Caco-2 (cell line): ENCODE measurements around the gene C1S. TPM values are rescaled to one million over a fixed set of nuclear protein-coding genes. Genes with fewer than 3 reads are reported as not detected.
A peak's percentile ranks its signal among the peaks of the same experiment; 100 is the strongest.

Source experiments
- BruUV-seq: library from RNA; stranded (reverse); fragments of 400-500 nt; replicated peaks from 2 replicates; lab custom pipeline; 2021; lab: Mats Ljungman, UMichigan
- CTCF ChIA-PET: fragments of 300-600 bp; sonication (Branson Sonifier 250); formaldehyde crosslinking; loops from one replicate; lab custom pipeline; 2022; ENCODE audit warnings: antibody characterized with exemption; lab: Charles Lee
- POLR2A ChIA-PET: fragments of 300-600 bp; sonication (Branson Sonifier 250); formaldehyde crosslinking; loops from one replicate; lab custom pipeline; 2022; ENCODE audit warnings: antibody characterized with exemption; lab: Charles Lee
- DNase-seq, 2 experiments: peaks; one replicate each; pipeline versions ENCODE4 v3.0.0 to v3.0.0-alpha.2; 2020 to 2022
- H3K27me3 ChIP-seq: replicated peaks from 2 replicates; pipeline ENCODE4 v1.6.0; 2011; ENCODE audit warnings: low read length; ENCODE audit not compliant: control insufficient read depth, insufficient read depth
- H3K36me3 ChIP-seq: 2 replicates; pipeline ENCODE4 v1.5.1; 2011; ENCODE audit warnings: low read length; ENCODE audit not compliant: control insufficient read depth, insufficient read depth
- H3K4me1 ChIP-seq: fragments of 250-450 bp; sonication (Bioruptor Pico); 2 replicates; pipeline ENCODE4 v1.5.1; 2020; ENCODE audit warnings: mild to moderate bottlenecking
- H3K4me3 ChIP-seq: 2 replicates; pipeline ENCODE4 v1.5.1; 2011; ENCODE audit warnings: low read depth, mild to moderate bottlenecking, control low read depth, low read length
- H3K9me3 ChIP-seq: fragments of 250-450 bp; sonication (Bioruptor Pico); 2 replicates; pipeline ENCODE4 v1.5.1; 2020; ENCODE audit warnings: mild to moderate bottlenecking, moderate library complexity
- H3K27ac Mint-ChIP-seq: one replicate; pipeline ENCODE4 v1.8.0; 2022; ENCODE audit warnings: mixed read lengths; ENCODE audit not compliant: unreplicated experiment
- H3K27me3 Mint-ChIP-seq: one replicate; pipeline ENCODE4 v1.8.0; 2022; ENCODE audit warnings: mixed read lengths; ENCODE audit not compliant: insufficient read depth, unreplicated experiment
- H3K36me3 Mint-ChIP-seq: one replicate; pipeline ENCODE4 v1.8.0; 2022; ENCODE audit warnings: mild to moderate bottlenecking, mixed read lengths; ENCODE audit not compliant: insufficient read depth, unreplicated experiment
- H3K4me1 Mint-ChIP-seq: one replicate; pipeline ENCODE4 v1.8.0; 2022; ENCODE audit warnings: low read depth, mixed read lengths; ENCODE audit not compliant: unreplicated experiment
- H3K4me3 Mint-ChIP-seq: one replicate; pipeline ENCODE4 v1.8.0; 2022; ENCODE audit warnings: mild to moderate bottlenecking, moderate library complexity, mixed read lengths; ENCODE audit not compliant: unreplicated experiment
- H3K9me3 Mint-ChIP-seq: one replicate; pipeline ENCODE4 v1.8.0; 2022; ENCODE audit warnings: mixed read lengths; ENCODE audit not compliant: unreplicated experiment
- intact Hi-C: fragments of 100-400 bp; cut with micrococcal nuclease; formaldehyde crosslinking; loops from one replicate; pipeline ENCODE4 v1.10.0; 2022; ENCODE audit not compliant: unreplicated experiment
- total RNA-seq: library from RNA; stranded (reverse); gene quantifications from 2 replicates; pipeline ENCODE4 v1.2.3, GENCODE V29; 2022
- TF ChIP-seq, protein P1 (sequence below), 2 experiments: fragments of 200-600 bp in 1 of 2; IDR thresholded peaks; 1 replicate in 1 of 2; 2 replicates in 1 of 2; pipeline versions ENCODE4 v1.5.1 to v1.8.0; 2011 to 2022; ENCODE audit warnings: antibody characterized with exemption in 1 of 2, control low read depth in 1 of 2, inconsistent platforms in 1 of 2, low read depth in 1 of 2, low read length in 1 of 2, mild to moderate bottlenecking in 1 of 2, moderate library complexity in 1 of 2; ENCODE audit not compliant: insufficient read depth in 1 of 2, severe bottlenecking in 1 of 2, unreplicated experiment in 1 of 2

The C1S gene
- total RNA-seq, 1 experiment from 2014 or later: 6.1 TPM

DNA sequence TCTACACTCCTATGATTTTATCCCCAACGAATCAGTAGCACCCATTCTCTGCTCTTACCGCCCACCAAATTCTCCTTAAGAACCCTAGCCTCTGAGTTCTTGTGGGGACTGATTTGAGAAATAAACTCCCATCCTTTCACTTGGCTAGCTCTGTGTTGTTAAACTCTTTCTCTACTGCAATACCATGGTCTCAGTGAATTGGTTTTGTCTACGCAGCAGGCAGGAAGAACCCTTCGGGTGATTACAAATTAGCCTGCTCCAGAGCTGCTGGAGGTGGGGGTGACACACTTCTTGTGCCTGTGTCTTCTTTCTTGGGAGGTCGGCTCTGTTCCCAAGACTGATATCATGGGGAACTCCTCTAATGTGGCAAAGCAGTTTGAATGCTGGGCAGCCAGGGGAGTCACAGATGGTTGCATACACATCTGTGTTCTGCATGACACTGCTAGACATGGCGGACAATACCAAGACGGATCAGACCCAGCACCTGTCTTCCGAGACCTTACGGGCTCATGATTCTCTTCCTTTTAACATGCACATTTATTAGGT is 1.6 kb upstream of the C1S start:
- DNase-seq: no peak
- POLR2A ChIA-PET: interaction anchor here (1.4 kb wide), 1 partner anchor 115 kb away, joined by 6 read pairs; the partner anchor contains the start of genes C12orf57 and RNU7-1

DNA sequence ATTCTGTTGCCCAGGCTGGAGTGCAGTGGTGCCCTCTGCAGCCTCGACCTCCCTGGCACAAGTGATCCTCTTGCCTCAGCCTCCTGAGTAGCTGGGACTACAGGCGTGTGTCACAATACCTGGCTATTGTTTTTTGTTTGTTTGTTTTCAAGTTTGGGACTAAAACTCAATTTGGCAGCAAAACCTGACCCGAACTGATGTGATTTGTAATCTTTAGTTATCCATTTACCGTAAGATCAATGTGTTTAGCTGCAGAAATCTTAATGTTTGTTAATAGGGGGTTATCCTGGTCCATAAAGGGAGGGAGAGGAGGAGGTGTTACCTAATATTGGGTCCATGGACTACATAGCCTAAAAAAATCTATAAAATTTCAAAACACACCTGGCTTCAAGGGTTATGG is 738 bp upstream of the C1S start:
- CTCF ChIA-PET: interaction anchor here (0.6 to 3.0 kb wide), 6 partner anchors 31 to 1044 kb away, joined by 3 to 26 read pairs (median 6); partner anchors contain the start of gene C1RL
- H3K27me3 ChIP-seq: no peaks in the 10 kb centered on the region
- intact Hi-C loops: loop anchor here (1.0 kb wide), 5 partner anchors 33 to 579 kb away; partner anchors contain the start of genes C1R and C1RL
- Mint-ChIP-seq H3K4me1 (peaks cover 21% of the 10 kb centered on the region), H3K9me3 (peaks cover 10% of the 10 kb centered on the region), H3K36me3 (no peaks in the 10 kb centered on the region), H3K27ac (peak overlapping the region; percentile 38), H3K27me3 (peaks cover 4% of the 10 kb centered on the region), H3K4me3 (no peak overlapping the region)
- TF ChIP-seq, protein P1, sequence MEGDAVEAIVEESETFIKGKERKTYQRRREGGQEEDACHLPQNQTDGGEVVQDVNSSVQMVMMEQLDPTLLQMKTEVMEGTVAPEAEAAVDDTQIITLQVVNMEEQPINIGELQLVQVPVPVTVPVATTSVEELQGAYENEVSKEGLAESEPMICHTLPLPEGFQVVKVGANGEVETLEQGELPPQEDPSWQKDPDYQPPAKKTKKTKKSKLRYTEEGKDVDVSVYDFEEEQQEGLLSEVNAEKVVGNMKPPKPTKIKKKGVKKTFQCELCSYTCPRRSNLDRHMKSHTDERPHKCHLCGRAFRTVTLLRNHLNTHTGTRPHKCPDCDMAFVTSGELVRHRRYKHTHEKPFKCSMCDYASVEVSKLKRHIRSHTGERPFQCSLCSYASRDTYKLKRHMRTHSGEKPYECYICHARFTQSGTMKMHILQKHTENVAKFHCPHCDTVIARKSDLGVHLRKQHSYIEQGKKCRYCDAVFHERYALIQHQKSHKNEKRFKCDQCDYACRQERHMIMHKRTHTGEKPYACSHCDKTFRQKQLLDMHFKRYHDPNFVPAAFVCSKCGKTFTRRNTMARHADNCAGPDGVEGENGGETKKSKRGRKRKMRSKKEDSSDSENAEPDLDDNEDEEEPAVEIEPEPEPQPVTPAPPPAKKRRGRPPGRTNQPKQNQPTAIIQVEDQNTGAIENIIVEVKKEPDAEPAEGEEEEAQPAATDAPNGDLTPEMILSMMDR (IDR thresholded peaks at IDR 0.05; ENCODE audit: insufficient read depth in 1 of 2, low read depth in 1 of 2, low read length in 1 of 2, severe bottlenecking in 1 of 2, unreplicated experiment in 1 of 2): no peak
- no peaks in the 10 kb centered on the region for H3K36me3 ChIP-seq
- DNase-seq: no peak
- no TSS peak for BruUV-seq
- POLR2A ChIA-PET: interaction anchor here (1.5 kb wide), 1 partner anchor 48 kb away, joined by 4 read pairs; no protein-coding TSS in a partner anchor
- H3K4me3 ChIP-seq: no peak overlapping the region
- peaks cover 20% of the 10 kb centered on the region for H3K4me1 ChIP-seq
- no peaks in the 10 kb centered on the region for H3K9me3 ChIP-seq

More for the DNA sequence above, 1.6 kb upstream of the C1S start:
- Histone ChIP-seq H3K4me3 (no peak overlapping the region), H3K27me3 (no peaks in the 10 kb centered on the region), H3K4me1 (peaks cover 20% of the 10 kb centered on the region), H3K36me3 (no peaks in the 10 kb centered on the region), H3K9me3 (no peaks in the 10 kb centered on the region)
- H3K4me3 Mint-ChIP-seq: no peak overlapping the region
- H3K9me3 Mint-ChIP-seq: peaks cover 16% of the 10 kb centered on the region
- TF ChIP-seq, protein P1 (IDR thresholded peaks at IDR 0.05; ENCODE audit: insufficient read depth in 1 of 2, low read depth in 1 of 2, low read length in 1 of 2, severe bottlenecking in 1 of 2, unreplicated experiment in 1 of 2): no peak
- no TSS peak for BruUV-seq
- peaks cover 7% of the 10 kb centered on the region for H3K27me3 Mint-ChIP-seq
- CTCF ChIA-PET: interaction anchor here (1.3 to 3.0 kb wide), 2 partner anchors 50 to 54 kb away, joined by 8 to 26 read pairs; partner anchors contain the start of gene C1RL
- no peaks in the 10 kb centered on the region for H3K36me3 Mint-ChIP-seq
- peaks cover 25% of the 10 kb centered on the region for H3K4me1 Mint-ChIP-seq
- no peak overlapping the region for H3K27ac Mint-ChIP-seq
- intact Hi-C loops: no loop called here

DNA sequence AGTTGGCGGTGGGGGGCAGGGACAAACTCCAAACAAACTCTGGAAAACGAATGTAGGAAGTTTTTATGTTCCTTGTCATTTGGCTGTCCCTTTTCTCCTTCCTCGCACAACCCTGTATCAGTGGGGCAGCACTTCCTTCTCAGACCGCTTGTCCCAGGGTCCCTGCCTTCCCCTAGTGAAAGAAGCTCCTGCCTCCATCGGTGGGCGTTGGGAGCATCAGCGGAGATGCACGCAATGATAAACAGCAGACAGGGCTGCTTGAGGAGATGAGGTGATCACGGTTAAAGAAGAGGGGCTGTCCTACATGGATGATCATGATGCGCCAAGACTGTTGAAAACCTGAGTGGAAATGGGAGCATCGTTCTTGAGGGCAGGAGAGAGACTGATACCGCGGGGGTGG is 620 bp downstream of the C1S start:
- Mint-ChIP-seq H3K36me3 (no peaks in the 10 kb centered on the region), H3K4me1 (peaks cover 21% of the 10 kb centered on the region), H3K27me3 (no peaks in the 10 kb centered on the region), H3K27ac (no peak overlapping the region), H3K4me3 (no peak overlapping the region), H3K9me3 (peaks cover 10% of the 10 kb centered on the region)
- no peaks in the 10 kb centered on the region for H3K36me3 ChIP-seq
- no peaks in the 10 kb centered on the region for H3K9me3 ChIP-seq
- ChIA-PET CTCF (interaction anchor here (0.8 to 3.0 kb wide), 5 partner anchors 18 to 147 kb away, joined by 3 to 26 read pairs (median 6); partner anchors contain the start of genes C1RL and ENO2), POLR2A (interaction anchor here (1.5 kb wide), 1 partner anchor 47 kb away, joined by 4 read pairs; no protein-coding TSS in a partner anchor)
- peaks cover 20% of the 10 kb centered on the region for H3K4me1 ChIP-seq
- DNase-seq: no peak
- H3K4me3 ChIP-seq: no peak overlapping the region
- TF ChIP-seq, protein P1 (IDR thresholded peaks at IDR 0.05; ENCODE audit: insufficient read depth in 1 of 2, low read depth in 1 of 2, low read length in 1 of 2, severe bottlenecking in 1 of 2, unreplicated experiment in 1 of 2): no peak
- no peaks in the 10 kb centered on the region for H3K27me3 ChIP-seq
- no TSS peak for BruUV-seq
- intact Hi-C loops: no loop called here
